Pancreas (tissue), 10 donors: ENCODE data around the gene HNRNPH1. TPM values are rescaled to one million over a fixed set of nuclear protein-coding genes. Genes with fewer than 3 reads are reported as not detected.

Source experiments
- ATAC-seq, 4 donors: fragments of 200-7000 bp; cut with Tn5 transposase; one replicate each; pipeline versions ENCODE4 v1.8.0 to v1.9.1; 2020; ENCODE audit warnings: mild to moderate bottlenecking in 4 of 4, moderate library complexity in 4 of 4
- DNase-seq, 6 donors: peaks; one replicate each; pipeline ENCODE4 v3.0.0-alpha.2; 2020
- FAIRE-seq: peaks from 2 replicates; lab custom pipeline; 2012; peaks lifted over from hg19 to GRCh38; lab: Jason Lieb, UNC
- H3K27ac ChIP-seq, 4 donors: fragments of 200-600 bp; sonication (generic); 1 replicate in 3 of 4; 2 replicates in 1 of 4; pipeline versions ENCODE4 v1.5.0 to v1.8.0; 2020
- H3K27me3 ChIP-seq, 4 donors: fragments of 200-600 bp; one replicate each; pipeline ENCODE4 v1.8.0; 2021
- H3K36me3 ChIP-seq, 3 donors: fragments of 200-600 bp; sonication (generic) in 1 of 3; one replicate each; pipeline versions ENCODE4 v1.5.0 to v1.8.0; 2020 to 2021
- H3K4me1 ChIP-seq, 3 donors: fragments of 200-600 bp; one replicate each; pipeline ENCODE4 v1.8.0; 2021
- H3K4me3 ChIP-seq, 4 donors: fragments of 200-600 bp; sonication (generic) in 2 of 4; one replicate each; pipeline versions ENCODE4 v1.5.0 to v1.8.0; 2020 to 2021
- H3K9me3 ChIP-seq, 4 donors: fragments of 200-600 bp; one replicate each; pipeline ENCODE4 v1.8.0; 2021
- WGBS, 2 donors: extraction: QIAGEN DNeasy Blood & Tissue Kit; methylation state at CpG; one replicate each; pipeline ENCODE4 v1.1.7; 2013; 5-methylcytosine and 5-hydroxymethylcytosine counted together
- intact Hi-C, 3 donors: fragments of 100-400 bp; cut with DNase I; formaldehyde crosslinking; loops; one replicate each; pipeline versions ENCODE4 v1.11.1 to v1.14.2; 2022
- polyA plus RNA-seq, 2 donors: library from polyadenylated mRNA; stranded (reverse); fragments of 200-250 nt; gene quantifications; one replicate each; pipeline ENCODE4 v1.2.3, GENCODE V29; 2013
- total RNA-seq, 6 donors: library from RNA; stranded (reverse); fragmentation: NEBNext Ultra II Directional in 4 of 6; extraction: Animal tissue kit (Norgen Biotek cat#: 25700) in 4 of 6; gene quantifications; one replicate each; pipeline versions ENCODE4 v1.2.1 to v1.2.4, GENCODE V29; 2021 to 2023
- TF ChIP-seq, protein P1 (sequence below), 4 donors: fragments of 200-600 bp; sonication (generic) in 3 of 4; IDR thresholded peaks; one replicate each; pipeline versions ENCODE4 v1.5.0 to v1.8.0; 2021; ENCODE audit warnings: antibody characterized with exemption in 4 of 4
- donor health status: healthy with polysubstance abuse.
- donor health status: DM: no; HTN: no; CAD: no; lungs with moderate emphysema.
- donor health status: DM: no; HTN: no; CAD: no.
- donor health status: control.
- donor health status: control.
- donor health status: Bipolar disorder and iron deficiency.
- donor health status: DM: yes; HTN: yes; CAD: no.
- donor health status: DM: no; HTN: no; CAD: no.
- donor health status: DM: no; HTN: no; CAD: no.
- donor health status: DM: yes; HTN: yes; CAD: no.

HNRNPH1 gene
- total and polyA plus RNA-seq, 8 donors = 210 to 395 (median 300) TPM

DNA sequence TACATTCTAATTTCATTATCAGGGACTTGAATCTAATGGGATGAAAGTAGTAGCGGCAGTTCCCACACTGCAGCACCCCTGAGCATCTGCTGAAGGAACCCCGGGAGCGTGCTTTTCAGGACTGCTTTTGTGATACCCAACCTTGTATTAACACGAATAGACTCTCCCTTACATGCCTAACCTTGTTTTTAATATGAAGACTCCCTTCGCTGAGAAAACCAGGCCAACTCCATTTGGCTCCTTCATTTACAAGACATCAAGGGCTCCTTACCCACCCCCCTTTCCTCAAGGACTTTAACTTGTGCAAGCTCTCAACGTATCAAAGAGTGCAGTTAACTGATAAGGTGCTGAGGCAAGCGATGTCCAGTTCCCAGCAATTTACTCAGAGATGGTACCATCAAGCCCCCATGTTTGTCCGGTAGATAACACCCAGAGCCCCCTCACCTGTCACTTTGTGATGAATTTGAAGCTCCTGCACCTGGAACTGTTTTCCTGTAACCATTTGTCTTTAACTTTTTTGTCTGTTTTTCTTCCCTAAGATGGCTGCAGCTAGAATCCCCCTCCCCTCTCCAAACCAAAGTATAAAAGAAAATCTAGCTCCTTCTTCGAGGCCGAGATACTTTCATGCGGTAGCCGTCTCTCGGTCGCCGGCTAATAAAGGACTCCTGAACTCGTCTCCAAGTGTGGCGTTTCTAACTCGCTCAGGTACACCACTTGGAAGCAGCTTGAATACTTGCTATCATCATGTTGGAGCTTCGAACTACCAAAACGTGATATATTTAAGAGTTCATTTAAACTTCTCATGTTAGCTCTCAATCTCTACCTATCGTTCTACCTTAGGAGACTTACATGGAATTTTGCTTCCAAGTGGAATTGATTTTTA is 10.7 kb downstream of the HNRNPH1 start:
- TF ChIP-seq, protein P1, sequence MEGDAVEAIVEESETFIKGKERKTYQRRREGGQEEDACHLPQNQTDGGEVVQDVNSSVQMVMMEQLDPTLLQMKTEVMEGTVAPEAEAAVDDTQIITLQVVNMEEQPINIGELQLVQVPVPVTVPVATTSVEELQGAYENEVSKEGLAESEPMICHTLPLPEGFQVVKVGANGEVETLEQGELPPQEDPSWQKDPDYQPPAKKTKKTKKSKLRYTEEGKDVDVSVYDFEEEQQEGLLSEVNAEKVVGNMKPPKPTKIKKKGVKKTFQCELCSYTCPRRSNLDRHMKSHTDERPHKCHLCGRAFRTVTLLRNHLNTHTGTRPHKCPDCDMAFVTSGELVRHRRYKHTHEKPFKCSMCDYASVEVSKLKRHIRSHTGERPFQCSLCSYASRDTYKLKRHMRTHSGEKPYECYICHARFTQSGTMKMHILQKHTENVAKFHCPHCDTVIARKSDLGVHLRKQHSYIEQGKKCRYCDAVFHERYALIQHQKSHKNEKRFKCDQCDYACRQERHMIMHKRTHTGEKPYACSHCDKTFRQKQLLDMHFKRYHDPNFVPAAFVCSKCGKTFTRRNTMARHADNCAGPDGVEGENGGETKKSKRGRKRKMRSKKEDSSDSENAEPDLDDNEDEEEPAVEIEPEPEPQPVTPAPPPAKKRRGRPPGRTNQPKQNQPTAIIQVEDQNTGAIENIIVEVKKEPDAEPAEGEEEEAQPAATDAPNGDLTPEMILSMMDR (IDR thresholded peaks at IDR 0.05) = no peak
- DNase-seq (peak in 1 of 6 donors; percentile 18), ATAC-seq (no peak), FAIRE-seq (no peak)
- no peak overlapping the region for H3K4me3 ChIP-seq
- intact Hi-C loops = loop anchor here in 1 of 3 donors (10.0 kb wide), 1 partner anchor 112 kb away; no protein-coding TSS in a partner anchor
- 78 to 80% methylated on average over 21 of the region's 21 CpGs for WGBS, 2 donors
- no peaks in the 10 kb centered on the region for H3K9me3 ChIP-seq
- H3K27ac ChIP-seq = no peak overlapping the region
- H3K4me1 ChIP-seq = peaks cover 8 to 23% (median 13%) of the 10 kb centered on the region in 3 donors
- H3K36me3 ChIP-seq = peaks cover 5 to 81% (median 55%) of the 10 kb centered on the region in 3 donors
- no peaks in the 10 kb centered on the region for H3K27me3 ChIP-seq

DNA sequence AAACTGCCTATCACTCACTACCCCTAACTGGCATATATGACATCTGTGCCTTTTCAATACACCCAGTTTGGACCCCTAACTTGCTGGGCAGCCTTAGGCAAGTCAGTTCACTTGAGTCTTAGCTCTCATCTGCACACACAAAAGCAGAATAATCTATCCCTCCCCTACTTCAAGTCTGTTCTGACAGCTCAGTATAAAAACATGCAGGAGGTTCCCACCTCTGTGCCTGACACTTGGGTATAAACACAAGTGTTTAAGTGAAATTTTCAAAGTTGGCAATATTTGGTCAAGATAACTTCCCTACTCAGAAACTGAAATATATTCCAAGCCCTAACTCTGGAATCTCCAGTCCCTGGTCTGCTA is 12.6 kb downstream of the HNRNPH1 start:
- H3K36me3 ChIP-seq = peaks cover 0 to 67% (median 39%) of the 10 kb centered on the region in 3 donors
- peaks cover 4 to 6% (median 4%) of the 10 kb centered on the region in 3 donors for H3K4me1 ChIP-seq
- no peak for ATAC-seq
- DNase-seq = no peak
- no peaks in the 10 kb centered on the region for H3K9me3 ChIP-seq
- no peak overlapping the region for H3K4me3 ChIP-seq
- intact Hi-C loops = loop anchor here in 1 of 3 donors (10.0 kb wide), 1 partner anchor 114 kb away; no protein-coding TSS in a partner anchor
- no peaks in the 10 kb centered on the region for H3K27me3 ChIP-seq
- no peak for FAIRE-seq
- TF ChIP-seq, protein P1 (IDR thresholded peaks at IDR 0.05) = no peak
- no peak overlapping the region for H3K27ac ChIP-seq

DNA sequence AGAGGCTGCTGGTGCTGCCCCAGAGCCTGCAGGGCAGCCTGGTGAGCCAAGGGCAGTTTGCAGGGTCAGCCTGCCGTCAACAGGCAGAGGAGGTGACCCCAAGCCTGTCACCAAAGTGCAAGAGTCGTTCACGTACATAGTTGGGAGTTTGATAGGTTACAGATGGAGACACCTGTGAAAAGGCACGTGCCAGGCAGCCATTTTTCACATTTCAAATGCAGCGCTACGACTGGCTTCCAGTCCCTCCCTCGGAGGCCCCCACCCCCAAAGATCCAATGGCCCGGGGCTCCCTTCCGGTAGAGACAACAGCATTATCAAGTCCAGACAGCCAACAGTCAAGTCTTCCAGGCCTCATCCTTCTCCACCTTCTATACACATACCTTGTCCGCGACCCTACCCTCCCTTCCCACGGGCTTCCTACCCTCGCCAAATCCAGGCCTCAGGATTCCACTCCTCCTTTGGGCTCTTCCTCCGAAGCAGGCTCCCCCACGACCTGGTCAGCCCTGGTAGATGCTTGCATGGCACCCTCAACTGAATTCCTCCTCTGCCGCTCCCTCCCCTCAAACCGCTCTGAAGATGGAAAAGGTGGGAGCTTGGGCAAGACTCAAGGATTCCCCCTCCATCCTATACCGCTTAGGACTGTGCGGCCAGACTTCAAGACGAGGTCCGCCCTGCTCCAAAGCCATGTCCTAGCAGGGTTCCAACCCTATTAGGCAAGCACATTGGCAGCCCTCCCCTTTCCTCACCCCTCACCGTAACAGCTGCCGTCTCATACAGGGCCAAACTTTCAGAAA is 13.2 kb downstream of the HNRNPH1 start:
- no peak overlapping the region for H3K27ac ChIP-seq
- H3K4me1 ChIP-seq = peaks cover 0 to 3% (median under 1%) of the 10 kb centered on the region in 3 donors
- TF ChIP-seq, protein P1 (IDR thresholded peaks at IDR 0.05) = no peak
- H3K4me3 ChIP-seq = no peak overlapping the region
- ATAC-seq (peak in 1 of 4 donors; percentile 1), FAIRE-seq (no peak), DNase-seq (peak in 1 of 6 donors; percentile 55)
- H3K9me3 ChIP-seq = no peaks in the 10 kb centered on the region
- no peaks in the 10 kb centered on the region for H3K27me3 ChIP-seq
- peaks cover 0 to 64% (median 35%) of the 10 kb centered on the region in 3 donors for H3K36me3 ChIP-seq
- intact Hi-C loops = loop anchor here in 1 of 3 donors (10.0 kb wide), 1 partner anchor 114 kb away; no protein-coding TSS in a partner anchor
- WGBS, 2 donors = 75 to 78% methylated on average over 23 of the region's 23 CpGs

DNA sequence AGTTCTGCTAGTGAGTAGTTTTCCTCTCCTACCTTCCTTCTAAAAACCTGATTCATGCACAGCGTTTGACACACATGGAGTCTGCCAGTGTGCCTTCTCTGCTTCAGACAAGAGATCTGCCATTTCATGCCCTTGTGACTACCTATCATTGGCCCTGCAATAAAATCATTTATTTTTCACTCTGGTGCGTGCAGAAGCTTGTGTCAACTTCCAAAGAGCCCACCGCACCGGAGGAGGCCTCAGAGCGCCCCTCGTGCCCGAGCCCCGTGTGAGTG is 13.7 kb downstream of the HNRNPH1 start:
- ATAC-seq = no peak
- Histone ChIP-seq H3K4me1 (no peaks in the 10 kb centered on the region), H3K36me3 (peaks cover 0 to 59% (median 30%) of the 10 kb centered on the region in 3 donors), H3K9me3 (no peaks in the 10 kb centered on the region), H3K4me3 (no peak overlapping the region), H3K27me3 (no peaks in the 10 kb centered on the region), H3K27ac (no peak overlapping the region)
- DNase-seq = no peak
- 79 to 80% methylated on average over 8 of the region's 8 CpGs for WGBS, 2 donors
- FAIRE-seq = no peak
- intact Hi-C loops = loop anchor here in 1 of 3 donors (10.0 kb wide), 1 partner anchor 115 kb away; no protein-coding TSS in a partner anchor
- TF ChIP-seq, protein P1 (IDR thresholded peaks at IDR 0.05) = no peak
